RWPE2 (cell line): ENCODE measurements around the gene L3MBTL1.

Experiments used
- ATAC-seq: fragments of 200-7000 bp; cut with Tn5 transposase; 3 replicates; pipeline ENCODE4 v1.9.1; 2021; ENCODE audit warnings: low read depth
- DNase-seq: peaks from one replicate; pipeline ENCODE4 v3.0.0-alpha.2; 2020; ENCODE audit warnings: low spot score
- H3K27ac ChIP-seq: fragments of 450-650 bp; 2 replicates; pipeline ENCODE4 v1.5.1; 2017; ENCODE audit warnings: mild to moderate bottlenecking; ENCODE audit not compliant: poor library complexity, severe bottlenecking
- H3K27me3 ChIP-seq: fragments of 250-450 bp; sonication (Bioruptor Pico); 2 replicates; pipeline ENCODE4 v1.5.1; 2021; ENCODE audit warnings: mild to moderate bottlenecking, moderate library complexity; ENCODE audit not compliant: insufficient read depth, poor library complexity, severe bottlenecking
- H3K36me3 ChIP-seq: fragments of 250-450 bp; sonication (Bioruptor Pico); 2 replicates; pipeline ENCODE4 v1.5.1; 2020; ENCODE audit warnings: low read depth, mild to moderate bottlenecking, moderate library complexity
- H3K4me1 ChIP-seq: fragments of 250-450 bp; sonication (Bioruptor Pico); 2 replicates; pipeline ENCODE4 v1.5.1; 2021; ENCODE audit warnings: mild to moderate bottlenecking, moderate library complexity; ENCODE audit not compliant: insufficient read depth, poor library complexity, severe bottlenecking
- H3K4me3 ChIP-seq: fragments of 250-450 bp; sonication (Bioruptor Pico); 2 replicates; pipeline ENCODE4 v1.5.1; 2021; ENCODE audit warnings: mild to moderate bottlenecking, moderate library complexity; ENCODE audit not compliant: severe bottlenecking
- H3K9me3 ChIP-seq: fragments of 250-450 bp; sonication (Bioruptor Pico); 2 replicates; pipeline ENCODE4 v1.5.1; 2021; ENCODE audit warnings: mild to moderate bottlenecking, moderate library complexity; ENCODE audit not compliant: severe bottlenecking
- TF ChIP-seq, protein P1 (sequence below): fragments of 450-650 bp; IDR thresholded peaks from one replicate; pipeline ENCODE4 v1.5.1; 2017; ENCODE audit warnings: mild to moderate bottlenecking, moderate library complexity; ENCODE audit not compliant: poor library complexity, severe bottlenecking

The L3MBTL1 gene

GRCh38 chr20:43530321-43531090 is 23.0 kb downstream of the L3MBTL1 start:
- peak; percentile 70 for DNase-seq
- TF ChIP-seq, protein P1, sequence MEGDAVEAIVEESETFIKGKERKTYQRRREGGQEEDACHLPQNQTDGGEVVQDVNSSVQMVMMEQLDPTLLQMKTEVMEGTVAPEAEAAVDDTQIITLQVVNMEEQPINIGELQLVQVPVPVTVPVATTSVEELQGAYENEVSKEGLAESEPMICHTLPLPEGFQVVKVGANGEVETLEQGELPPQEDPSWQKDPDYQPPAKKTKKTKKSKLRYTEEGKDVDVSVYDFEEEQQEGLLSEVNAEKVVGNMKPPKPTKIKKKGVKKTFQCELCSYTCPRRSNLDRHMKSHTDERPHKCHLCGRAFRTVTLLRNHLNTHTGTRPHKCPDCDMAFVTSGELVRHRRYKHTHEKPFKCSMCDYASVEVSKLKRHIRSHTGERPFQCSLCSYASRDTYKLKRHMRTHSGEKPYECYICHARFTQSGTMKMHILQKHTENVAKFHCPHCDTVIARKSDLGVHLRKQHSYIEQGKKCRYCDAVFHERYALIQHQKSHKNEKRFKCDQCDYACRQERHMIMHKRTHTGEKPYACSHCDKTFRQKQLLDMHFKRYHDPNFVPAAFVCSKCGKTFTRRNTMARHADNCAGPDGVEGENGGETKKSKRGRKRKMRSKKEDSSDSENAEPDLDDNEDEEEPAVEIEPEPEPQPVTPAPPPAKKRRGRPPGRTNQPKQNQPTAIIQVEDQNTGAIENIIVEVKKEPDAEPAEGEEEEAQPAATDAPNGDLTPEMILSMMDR, result no peak
- ATAC-seq, result no peak
- Histone ChIP-seq H3K27ac (no peak overlapping the region), H3K36me3 (peaks cover 7% of the 10 kb centered on the region; the same call in 1 of the 2 replicates), H3K9me3 (no peaks in the 10 kb centered on the region), H3K4me3 (no peak overlapping the region), H3K27me3 (no peaks in the 10 kb centered on the region), H3K4me1 (no peaks in the 10 kb centered on the region)

DNA sequence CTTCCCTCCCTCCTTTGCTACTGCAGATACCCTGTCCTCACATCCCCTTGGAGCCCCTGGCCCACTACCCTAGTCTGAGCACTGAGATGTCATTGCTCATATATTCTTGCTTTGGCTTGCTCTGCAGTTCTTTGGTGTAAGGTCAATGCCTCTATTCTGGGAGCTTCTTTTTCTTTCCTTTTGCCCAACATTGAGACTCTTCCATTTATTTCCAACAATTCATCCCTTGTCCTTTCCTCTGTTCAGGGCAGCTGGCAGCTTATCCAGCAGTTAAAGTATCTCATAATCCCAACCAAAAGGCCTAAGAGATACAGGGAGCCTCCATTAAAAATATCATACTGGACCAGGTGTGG is 23.6 kb downstream of the L3MBTL1 start:
- Histone ChIP-seq H3K9me3 (no peaks in the 10 kb centered on the region), H3K27me3 (no peaks in the 10 kb centered on the region), H3K4me3 (no peak overlapping the region), H3K36me3 (peaks cover 9% of the 10 kb centered on the region; the same call in 1 of the 2 replicates), H3K27ac (no peak overlapping the region), H3K4me1 (no peaks in the 10 kb centered on the region)
- ATAC-seq, result no peak
- peak; percentile 14 for DNase-seq
- TF ChIP-seq, protein P1, result no peak

DNA sequence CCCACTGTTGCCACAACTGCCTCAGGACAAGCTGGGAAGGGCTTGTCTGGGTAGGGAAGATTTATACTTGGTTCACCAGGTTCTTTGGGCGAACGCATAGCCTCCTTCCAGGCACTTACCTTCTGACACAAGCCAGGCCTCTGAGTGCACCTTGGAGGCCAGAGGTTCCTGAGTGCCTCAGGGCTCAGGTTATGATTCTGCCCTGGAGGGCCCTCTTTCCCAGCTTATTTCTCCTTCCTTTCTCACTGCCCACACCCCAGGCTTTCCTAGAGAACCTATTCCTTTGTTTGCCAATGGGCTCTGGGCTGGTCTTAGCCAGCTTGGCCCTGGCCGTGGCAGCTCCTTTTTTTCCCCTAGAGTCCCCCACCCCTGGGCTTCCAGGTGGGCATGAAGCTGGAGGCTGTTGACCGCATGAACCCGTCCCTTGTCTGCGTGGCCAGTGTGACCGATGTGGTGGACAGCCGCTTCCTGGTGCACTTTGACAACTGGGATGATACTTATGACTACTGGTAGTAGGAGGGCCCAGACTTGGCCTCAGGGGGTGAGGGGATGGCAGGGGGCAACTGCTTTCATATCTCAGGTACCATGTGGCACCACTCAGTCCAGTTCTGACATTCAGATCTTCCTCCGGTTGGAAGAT is 25.0 kb downstream of the L3MBTL1 start:
- Histone ChIP-seq H3K27ac (no peak overlapping the region), H3K9me3 (no peaks in the 10 kb centered on the region), H3K4me1 (no peaks in the 10 kb centered on the region), H3K4me3 (no peak overlapping the region), H3K36me3 (peaks cover 12% of the 10 kb centered on the region), H3K27me3 (no peaks in the 10 kb centered on the region)
- TF ChIP-seq, protein P1, result no peak
- DNase-seq (peak; percentile 74), ATAC-seq (no peak)

GRCh38 chr20:43533060-43533459 is 25.6 kb downstream of the L3MBTL1 start:
- Histone ChIP-seq H3K4me3 (no peak overlapping the region), H3K27me3 (no peaks in the 10 kb centered on the region), H3K27ac (no peak overlapping the region), H3K4me1 (no peaks in the 10 kb centered on the region), H3K36me3 (peaks cover 12% of the 10 kb centered on the region), H3K9me3 (no peaks in the 10 kb centered on the region)
- TF ChIP-seq, protein P1, result no peak
- ATAC-seq (no peak), DNase-seq (peak; percentile 66)

DNA sequence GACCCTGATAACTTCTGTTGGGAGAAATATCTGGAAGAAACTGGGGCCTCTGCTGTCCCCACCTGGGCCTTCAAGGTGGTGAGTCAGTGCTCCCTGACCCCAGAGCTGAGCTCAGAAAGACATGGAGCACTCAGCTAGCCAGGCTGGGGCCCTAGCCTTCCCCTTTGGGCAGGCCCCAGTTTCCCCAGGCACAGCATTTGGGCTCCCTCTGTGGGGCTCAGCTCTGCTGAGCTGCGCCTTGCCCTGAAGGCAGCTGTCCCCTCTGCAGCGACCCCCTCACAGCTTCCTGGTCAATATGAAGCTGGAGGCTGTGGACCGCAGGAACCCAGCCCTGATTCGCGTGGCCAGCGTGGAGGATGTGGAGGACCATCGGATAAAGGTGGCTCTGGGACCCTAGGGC is 26.5 kb downstream of the L3MBTL1 start:
- Histone ChIP-seq H3K27ac (no peak overlapping the region), H3K4me3 (no peak overlapping the region), H3K36me3 (peaks cover 12% of the 10 kb centered on the region), H3K4me1 (no peaks in the 10 kb centered on the region), H3K9me3 (no peaks in the 10 kb centered on the region), H3K27me3 (no peaks in the 10 kb centered on the region)
- DNase-seq (peak; percentile 76), ATAC-seq (no peak)
- TF ChIP-seq, protein P1, result no peak
